ENCODE data around the gene NOS1AP.
A peak's percentile ranks its signal among the peaks of the same experiment; 100 is the strongest.

Gene NOS1AP

DNA sequence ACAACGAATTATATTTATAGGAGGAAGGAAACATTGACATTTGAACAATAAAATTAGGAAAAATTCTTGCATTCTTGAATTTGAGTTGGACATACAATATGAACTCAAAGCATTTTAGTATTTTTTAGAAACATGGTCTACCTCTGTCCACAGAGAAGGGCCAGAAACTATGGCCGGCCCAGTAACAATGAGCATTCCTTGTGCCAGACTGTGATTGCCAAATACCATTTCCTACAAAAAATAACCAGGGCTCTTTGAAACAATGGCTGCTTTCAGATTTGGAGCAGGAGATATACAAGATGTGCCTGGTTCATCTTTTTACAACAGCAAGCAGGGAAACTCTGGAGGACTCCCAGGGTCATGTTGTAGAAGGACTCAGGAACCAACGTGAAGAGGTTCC, 38.4 kb downstream of the NOS1AP start:
- no peaks in the 10 kb centered on the region for H3K9me3 ChIP-seq (ENCODE audit: control insufficient read depth in 2 of 2, low read length in 2 of 2)
- no peak overlapping the region for H3K9ac ChIP-seq (ENCODE audit: low read depth in 1 of 2, low read length in 2 of 2)
- H3K36me3 ChIP-seq (ENCODE audit: control insufficient read depth in 2 of 2, insufficient read depth in 2 of 2, low read length in 2 of 2) = no peaks in the 10 kb centered on the region
- H3K27me3 ChIP-seq (ENCODE audit: control insufficient read depth in 2 of 2, insufficient read depth in 2 of 2, low read length in 2 of 2) = no peaks in the 10 kb centered on the region
- H3K27ac ChIP-seq (ENCODE audit: low read depth in 2 of 2, low read length in 2 of 2) = no peak overlapping the region
- no peak overlapping the region for H3K4me3 ChIP-seq (ENCODE audit: low read length in 2 of 2)
- H3K4me1 ChIP-seq (ENCODE audit: control insufficient read depth in 2 of 2, insufficient read depth in 2 of 2, low read length in 2 of 2) = no peaks in the 10 kb centered on the region

DNA sequence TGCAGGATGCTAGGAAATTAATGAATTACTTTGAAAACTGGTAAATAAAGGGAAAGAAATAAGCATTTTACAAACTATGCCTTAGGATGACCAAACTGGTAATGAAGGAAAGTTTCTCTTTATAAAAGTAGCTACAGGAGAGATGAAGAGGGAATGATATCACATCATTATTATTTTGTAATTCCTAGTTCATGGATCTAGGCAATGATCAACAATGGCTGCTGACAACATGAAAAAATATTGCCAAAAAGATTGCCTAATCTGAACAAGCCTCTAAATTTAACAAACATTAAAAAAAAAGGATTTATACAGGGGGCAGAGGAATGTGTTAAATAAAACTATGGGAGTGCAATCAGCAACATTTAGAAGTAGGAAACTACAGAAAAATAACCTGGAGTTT, 38.9 kb downstream of the NOS1AP start:
- no peaks in the 10 kb centered on the region for H3K27me3 ChIP-seq (ENCODE audit: control insufficient read depth in 2 of 2, insufficient read depth in 2 of 2, low read length in 2 of 2)
- no peaks in the 10 kb centered on the region for H3K9me3 ChIP-seq (ENCODE audit: control insufficient read depth in 2 of 2, low read length in 2 of 2)
- no peaks in the 10 kb centered on the region for H3K4me1 ChIP-seq (ENCODE audit: control insufficient read depth in 2 of 2, insufficient read depth in 2 of 2, low read length in 2 of 2)
- H3K36me3 ChIP-seq (ENCODE audit: control insufficient read depth in 2 of 2, insufficient read depth in 2 of 2, low read length in 2 of 2) = no peaks in the 10 kb centered on the region
- no peak overlapping the region for H3K9ac ChIP-seq (ENCODE audit: low read depth in 1 of 2, low read length in 2 of 2)
- H3K27ac ChIP-seq (ENCODE audit: low read depth in 2 of 2, low read length in 2 of 2) = no peak overlapping the region
- H3K4me3 ChIP-seq (ENCODE audit: low read length in 2 of 2) = no peak overlapping the region

DNA sequence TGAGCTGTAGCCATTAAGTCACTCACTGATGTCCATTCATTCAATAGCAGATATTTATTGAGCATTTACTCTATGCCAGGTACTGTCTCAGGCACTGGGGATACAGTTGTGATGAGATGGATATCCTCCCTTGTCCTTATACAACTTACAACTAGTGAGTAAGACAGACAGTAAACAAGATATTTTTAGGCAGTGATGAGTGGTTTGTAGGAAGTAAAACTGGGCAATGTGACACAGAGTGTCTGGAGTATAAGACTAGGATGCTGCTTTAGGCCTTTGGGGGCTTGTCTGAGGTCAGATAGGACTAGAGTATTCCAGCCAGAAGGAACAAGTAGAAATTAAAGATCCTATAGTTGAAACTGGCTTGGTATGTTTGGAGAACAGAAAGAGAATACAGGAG, 41.4 kb downstream of the NOS1AP start:
- H3K9me3 ChIP-seq (ENCODE audit: control insufficient read depth in 2 of 2, low read length in 2 of 2) = no peaks in the 10 kb centered on the region
- H3K27me3 ChIP-seq (ENCODE audit: control insufficient read depth in 2 of 2, insufficient read depth in 2 of 2, low read length in 2 of 2) = no peaks in the 10 kb centered on the region
- no peaks in the 10 kb centered on the region for H3K36me3 ChIP-seq (ENCODE audit: control insufficient read depth in 2 of 2, insufficient read depth in 2 of 2, low read length in 2 of 2)
- H3K9ac ChIP-seq (ENCODE audit: low read depth in 1 of 2, low read length in 2 of 2) = no peak overlapping the region
- no peak overlapping the region for H3K27ac ChIP-seq (ENCODE audit: low read depth in 2 of 2, low read length in 2 of 2)
- no peaks in the 10 kb centered on the region for H3K4me1 ChIP-seq (ENCODE audit: control insufficient read depth in 2 of 2, insufficient read depth in 2 of 2, low read length in 2 of 2)
- H3K4me3 ChIP-seq (ENCODE audit: low read length in 2 of 2) = no peak overlapping the region

- H3K4me1 ChIP-seq (ENCODE audit: control insufficient read depth in 2 of 2, insufficient read depth in 2 of 2, low read length in 2 of 2) = no peaks in the 10 kb centered on the region
Observed at GRCh38 chr1:162111572-162111971, 42.1 kb downstream of the NOS1AP start.

DNA sequence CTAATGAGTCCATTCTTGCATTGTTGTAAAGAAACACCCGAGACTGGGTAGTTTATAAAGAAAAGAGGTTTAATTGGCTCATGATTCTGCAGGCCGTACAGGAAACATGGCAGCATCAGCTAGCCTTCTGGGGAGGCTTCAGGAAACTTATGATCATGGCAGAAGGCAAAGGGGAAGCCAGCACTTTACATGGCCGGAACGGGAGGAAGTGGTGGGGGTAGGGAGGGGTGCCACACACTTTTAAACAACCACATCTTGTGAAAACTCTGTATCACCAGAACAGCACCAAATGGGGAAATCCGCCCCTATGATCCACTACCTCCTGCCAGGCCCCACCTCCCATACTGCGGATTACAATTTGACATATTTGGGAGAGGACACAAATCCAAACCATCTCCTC, 43.9 kb downstream of the NOS1AP start:
- Histone ChIP-seq H3K27me3 (ENCODE audit: control insufficient read depth in 2 of 2, insufficient read depth in 2 of 2, low read length in 2 of 2) (no peaks in the 10 kb centered on the region), H3K9ac (ENCODE audit: low read depth in 1 of 2, low read length in 2 of 2) (no peak overlapping the region), H3K36me3 (ENCODE audit: control insufficient read depth in 2 of 2, insufficient read depth in 2 of 2, low read length in 2 of 2) (no peaks in the 10 kb centered on the region), H3K4me3 (ENCODE audit: low read length in 2 of 2) (no peak overlapping the region), H3K4me1 (ENCODE audit: control insufficient read depth in 2 of 2, insufficient read depth in 2 of 2, low read length in 2 of 2) (no peaks in the 10 kb centered on the region), H3K27ac (ENCODE audit: low read depth in 2 of 2, low read length in 2 of 2) (no peak overlapping the region), H3K9me3 (ENCODE audit: control insufficient read depth in 2 of 2, low read length in 2 of 2) (no peaks in the 10 kb centered on the region)

More at GRCh38 chr1:162111572-162111971, 42.1 kb downstream of the NOS1AP start:
- Histone ChIP-seq H3K27me3 (ENCODE audit: control insufficient read depth in 2 of 2, insufficient read depth in 2 of 2, low read length in 2 of 2) (no peaks in the 10 kb centered on the region), H3K9ac (ENCODE audit: low read depth in 1 of 2, low read length in 2 of 2) (no peak overlapping the region), H3K9me3 (ENCODE audit: control insufficient read depth in 2 of 2, low read length in 2 of 2) (no peaks in the 10 kb centered on the region), H3K4me3 (ENCODE audit: low read length in 2 of 2) (no peak overlapping the region), H3K36me3 (ENCODE audit: control insufficient read depth in 2 of 2, insufficient read depth in 2 of 2, low read length in 2 of 2) (no peaks in the 10 kb centered on the region), H3K27ac (ENCODE audit: low read depth in 2 of 2, low read length in 2 of 2) (no peak overlapping the region)

GRCh38 chr1:162117039-162117774, 47.7 kb downstream of the NOS1AP start:
- H3K9me3 ChIP-seq (ENCODE audit: control insufficient read depth in 2 of 2, low read length in 2 of 2) = no peaks in the 10 kb centered on the region
- no peak overlapping the region for H3K9ac ChIP-seq (ENCODE audit: low read depth in 1 of 2, low read length in 2 of 2)
- no peaks in the 10 kb centered on the region for H3K36me3 ChIP-seq (ENCODE audit: control insufficient read depth in 2 of 2, insufficient read depth in 2 of 2, low read length in 2 of 2)
- H3K4me3 ChIP-seq (ENCODE audit: low read length in 2 of 2) = no peak overlapping the region
- H3K4me1 ChIP-seq (ENCODE audit: control insufficient read depth in 2 of 2, insufficient read depth in 2 of 2, low read length in 2 of 2) = no peaks in the 10 kb centered on the region
- H3K27me3 ChIP-seq (ENCODE audit: control insufficient read depth in 2 of 2, insufficient read depth in 2 of 2, low read length in 2 of 2) = no peaks in the 10 kb centered on the region
- no peak overlapping the region for H3K27ac ChIP-seq (ENCODE audit: low read depth in 2 of 2, low read length in 2 of 2)

GRCh38 chr1:162118063-162118462, 48.6 kb downstream of the NOS1AP start:
- Histone ChIP-seq H3K4me1 (ENCODE audit: control insufficient read depth in 2 of 2, insufficient read depth in 2 of 2, low read length in 2 of 2) (no peaks in the 10 kb centered on the region), H3K27ac (ENCODE audit: low read depth in 2 of 2, low read length in 2 of 2) (no peak overlapping the region), H3K27me3 (ENCODE audit: control insufficient read depth in 2 of 2, insufficient read depth in 2 of 2, low read length in 2 of 2) (no peaks in the 10 kb centered on the region), H3K4me3 (ENCODE audit: low read length in 2 of 2) (no peak overlapping the region), H3K9me3 (ENCODE audit: control insufficient read depth in 2 of 2, low read length in 2 of 2) (no peaks in the 10 kb centered on the region), H3K36me3 (ENCODE audit: control insufficient read depth in 2 of 2, insufficient read depth in 2 of 2, low read length in 2 of 2) (no peaks in the 10 kb centered on the region), H3K9ac (ENCODE audit: low read depth in 1 of 2, low read length in 2 of 2) (no peak overlapping the region)

DNA sequence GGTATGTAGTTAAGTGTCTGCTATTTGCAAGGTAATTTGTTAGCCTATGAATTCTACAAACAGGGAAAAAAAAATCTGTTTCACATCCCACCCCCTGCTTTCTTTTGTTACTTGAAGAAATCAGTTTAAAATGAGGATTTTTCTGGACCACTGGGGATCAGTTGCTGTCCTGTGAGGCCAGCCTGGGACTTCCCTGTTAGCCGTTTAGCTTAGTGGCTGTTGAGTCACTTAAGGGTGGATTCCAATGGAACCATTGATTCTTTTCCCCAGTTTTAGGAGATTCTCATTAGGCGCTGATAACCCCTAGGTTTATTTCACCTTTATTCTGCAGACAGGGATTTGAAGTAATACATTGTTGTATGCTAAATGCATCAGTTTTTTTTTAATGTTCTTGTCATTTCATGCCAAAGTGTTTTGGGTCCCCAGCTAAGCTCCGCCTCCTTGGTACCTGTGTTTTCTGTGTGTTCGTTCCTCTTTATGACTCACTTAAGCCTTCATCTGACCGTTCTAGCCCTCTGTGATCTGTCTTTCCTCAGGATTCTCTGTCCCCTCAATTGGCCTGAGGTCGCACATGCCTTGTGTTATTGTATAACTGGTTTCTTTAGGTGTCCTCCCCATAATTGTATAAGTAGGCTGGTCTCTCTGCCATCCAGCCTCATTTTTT, 59.3 kb downstream of the NOS1AP start:
- peaks cover 3 to 7% of the 10 kb centered on the region in 2 donors for H3K4me1 ChIP-seq (ENCODE audit: control insufficient read depth in 2 of 2, insufficient read depth in 2 of 2, low read length in 2 of 2)
- no peak overlapping the region for H3K27ac ChIP-seq (ENCODE audit: low read depth in 2 of 2, low read length in 2 of 2)
- no peak overlapping the region for H3K9ac ChIP-seq (ENCODE audit: low read depth in 1 of 2, low read length in 2 of 2)
- H3K36me3 ChIP-seq (ENCODE audit: control insufficient read depth in 2 of 2, insufficient read depth in 2 of 2, low read length in 2 of 2) = no peaks in the 10 kb centered on the region
- H3K9me3 ChIP-seq (ENCODE audit: control insufficient read depth in 2 of 2, low read length in 2 of 2) = no peaks in the 10 kb centered on the region
- H3K27me3 ChIP-seq (ENCODE audit: control insufficient read depth in 2 of 2, insufficient read depth in 2 of 2, low read length in 2 of 2) = no peaks in the 10 kb centered on the region
- H3K4me3 ChIP-seq (ENCODE audit: low read length in 2 of 2) = no peak overlapping the region

DNA sequence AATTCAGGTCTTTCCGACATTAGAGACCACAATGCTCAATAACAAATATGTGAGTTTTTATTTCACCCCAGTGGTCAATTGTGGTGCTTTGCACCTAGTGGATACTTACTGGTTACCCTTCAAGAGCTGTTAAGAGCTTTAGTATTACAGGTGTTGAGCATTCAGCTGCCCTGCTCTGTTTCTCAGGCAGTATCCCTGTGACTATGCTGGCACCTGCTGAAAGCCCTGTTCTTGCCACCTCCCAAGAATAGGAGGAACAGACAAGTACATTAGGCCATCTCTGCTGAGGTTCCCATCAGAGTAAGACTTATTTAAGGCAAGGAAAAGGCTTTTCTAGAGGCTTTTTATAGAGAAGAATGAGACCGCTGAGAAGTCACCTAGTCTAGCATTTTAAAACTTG, 60.8 kb downstream of the NOS1AP start:
- no peaks in the 10 kb centered on the region for H3K9me3 ChIP-seq (ENCODE audit: control insufficient read depth in 2 of 2, low read length in 2 of 2)
- H3K9ac ChIP-seq (ENCODE audit: low read depth in 1 of 2, low read length in 2 of 2) = no peak overlapping the region
- H3K4me3 ChIP-seq (ENCODE audit: low read length in 2 of 2) = no peak overlapping the region
- peaks cover 3 to 7% of the 10 kb centered on the region in 2 donors for H3K4me1 ChIP-seq (ENCODE audit: control insufficient read depth in 2 of 2, insufficient read depth in 2 of 2, low read length in 2 of 2)
- no peaks in the 10 kb centered on the region for H3K27me3 ChIP-seq (ENCODE audit: control insufficient read depth in 2 of 2, insufficient read depth in 2 of 2, low read length in 2 of 2)
- no peaks in the 10 kb centered on the region for H3K36me3 ChIP-seq (ENCODE audit: control insufficient read depth in 2 of 2, insufficient read depth in 2 of 2, low read length in 2 of 2)
- H3K27ac ChIP-seq (ENCODE audit: low read depth in 2 of 2, low read length in 2 of 2) = no peak overlapping the region

DNA sequence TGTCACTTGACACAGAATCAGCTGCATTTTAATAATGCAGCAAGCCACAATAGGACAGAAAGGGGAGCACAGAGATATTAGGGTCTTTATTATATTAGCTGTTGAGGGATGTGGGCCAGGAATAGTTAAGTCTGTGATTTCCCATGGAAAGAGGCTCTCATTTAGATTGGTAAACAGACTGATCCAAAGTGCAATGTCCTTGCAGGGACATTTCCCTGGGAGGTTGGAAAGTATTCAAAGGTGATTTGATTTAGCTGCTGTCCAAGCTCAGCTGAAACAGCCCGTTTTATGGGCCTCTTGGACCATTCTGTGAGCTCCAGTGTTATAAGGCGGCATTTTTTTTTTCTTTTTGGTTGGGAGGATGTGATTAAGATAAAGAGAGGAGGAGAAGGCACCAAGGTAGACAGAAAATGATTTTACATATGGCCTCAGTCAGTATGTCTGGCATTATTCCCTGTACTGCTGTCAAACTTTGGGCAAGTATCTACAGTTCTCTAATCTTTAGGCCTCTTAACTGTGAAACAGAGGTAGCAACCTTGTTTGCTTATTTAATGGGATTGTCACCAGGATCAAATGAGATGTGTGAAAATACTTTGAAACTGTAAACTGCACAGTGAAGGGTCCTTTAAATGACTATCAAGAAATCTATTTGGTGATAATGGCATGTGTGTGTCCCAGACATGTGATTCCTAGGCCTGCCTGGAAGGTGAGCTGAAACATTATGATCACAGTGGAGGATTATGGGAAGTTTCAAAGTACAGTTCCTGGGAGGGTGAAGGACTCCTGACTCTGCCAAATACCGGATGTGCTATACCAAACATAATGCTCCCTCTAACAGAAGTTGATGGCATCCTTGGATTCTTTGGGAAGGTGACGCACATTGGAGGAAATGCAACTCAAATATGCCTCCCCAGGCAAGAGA, 62.2 kb downstream of the NOS1AP start:
- Histone ChIP-seq H3K9me3 (ENCODE audit: control insufficient read depth in 2 of 2, low read length in 2 of 2) (no peaks in the 10 kb centered on the region), H3K36me3 (ENCODE audit: control insufficient read depth in 2 of 2, insufficient read depth in 2 of 2, low read length in 2 of 2) (no peaks in the 10 kb centered on the region), H3K4me3 (ENCODE audit: low read length in 2 of 2) (no peak overlapping the region), H3K27me3 (ENCODE audit: control insufficient read depth in 2 of 2, insufficient read depth in 2 of 2, low read length in 2 of 2) (no peaks in the 10 kb centered on the region), H3K9ac (ENCODE audit: low read depth in 1 of 2, low read length in 2 of 2) (peak overlapping the region in 1 of 2 donors; percentile 14), H3K4me1 (ENCODE audit: control insufficient read depth in 2 of 2, insufficient read depth in 2 of 2, low read length in 2 of 2) (peaks cover 3 to 7% of the 10 kb centered on the region in 2 donors), H3K27ac (ENCODE audit: low read depth in 2 of 2, low read length in 2 of 2) (peak overlapping the region in 1 of 2 donors; percentile 26)
